ENCODE data around the gene LITAFD.

Gene LITAFD

DNA sequence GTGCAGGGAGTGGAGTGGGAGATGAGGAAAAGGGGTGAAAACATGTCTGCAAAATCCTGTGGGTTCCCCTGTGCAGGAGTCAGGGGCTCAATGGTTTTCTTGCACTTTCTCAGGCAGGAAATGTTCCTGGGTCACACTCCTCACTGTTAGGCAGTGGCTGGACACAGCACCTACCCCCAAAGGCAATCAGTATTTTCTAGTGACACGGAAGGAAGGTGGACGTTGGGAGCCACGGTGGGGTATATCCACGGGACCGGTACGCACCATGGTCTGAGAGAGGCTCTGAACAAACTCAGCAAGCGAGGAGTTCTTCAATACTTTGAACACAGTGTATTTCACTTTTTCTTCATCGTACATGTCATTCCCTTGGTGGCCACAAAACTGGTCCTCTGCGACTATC, 20.9 kb downstream of the LITAFD start:
- no peak for DNase-seq (ENCODE audit: low read depth, low spot score)
- H3K9ac ChIP-seq (ENCODE audit: insufficient read length): no peak overlapping the region
- peaks cover 97% of the 10 kb centered on the region for H3K36me3 ChIP-seq (ENCODE audit: insufficient read depth, low read length)
- no peak overlapping the region for H3K4me3 ChIP-seq
- H3K9me3 ChIP-seq (ENCODE audit: low read depth, low read length): no peaks in the 10 kb centered on the region
- no peak overlapping the region for H3K27ac ChIP-seq
- TF ChIP-seq POLR2AphosphoS5 (IDR thresholded peaks at IDR 0.05; ENCODE audit: borderline replicate concordance, low read depth, low read length): no peak

GRCh38 chr16:8904018-8904430, 21.9 kb downstream of the LITAFD start:
- Histone ChIP-seq H3K27ac (no peak overlapping the region), H3K36me3 (ENCODE audit: insufficient read depth, low read length) (peaks cover 97% of the 10 kb centered on the region), H3K4me3 (no peak overlapping the region), H3K9ac (ENCODE audit: insufficient read length) (no peak overlapping the region), H3K9me3 (ENCODE audit: low read depth, low read length) (no peaks in the 10 kb centered on the region)
- DNase-seq (ENCODE audit: low read depth, low spot score): no peak
- TF ChIP-seq FOXP2 (optimal IDR thresholded peaks at IDR 0.05; ENCODE audit: control extremely low read depth, extremely low read length, insufficient read depth) (no peak), EZH2 (IDR thresholded peaks at IDR 0.05) (no peak), POLR2AphosphoS5 (IDR thresholded peaks at IDR 0.05; ENCODE audit: borderline replicate concordance, low read depth, low read length) (no peak)

GRCh38 chr16:8905168-8905762, 23.1 kb downstream of the LITAFD start:
- H3K9ac ChIP-seq (ENCODE audit: insufficient read length): no peak overlapping the region
- no peak overlapping the region for H3K27ac ChIP-seq
- no peaks in the 10 kb centered on the region for H3K9me3 ChIP-seq (ENCODE audit: low read depth, low read length)
- H3K36me3 ChIP-seq (ENCODE audit: insufficient read depth, low read length): peaks cover 93% of the 10 kb centered on the region
- H3K4me3 ChIP-seq: no peak overlapping the region
- no peak for DNase-seq (ENCODE audit: low read depth, low spot score)
- no peak for TF ChIP-seq EZH2 (IDR thresholded peaks at IDR 0.05)
- no peak for TF ChIP-seq FOXP2 (optimal IDR thresholded peaks at IDR 0.05; ENCODE audit: control extremely low read depth, extremely low read length, insufficient read depth)
- no peak for TF ChIP-seq POLR2AphosphoS5 (IDR thresholded peaks at IDR 0.05; ENCODE audit: borderline replicate concordance, low read depth, low read length)

DNA sequence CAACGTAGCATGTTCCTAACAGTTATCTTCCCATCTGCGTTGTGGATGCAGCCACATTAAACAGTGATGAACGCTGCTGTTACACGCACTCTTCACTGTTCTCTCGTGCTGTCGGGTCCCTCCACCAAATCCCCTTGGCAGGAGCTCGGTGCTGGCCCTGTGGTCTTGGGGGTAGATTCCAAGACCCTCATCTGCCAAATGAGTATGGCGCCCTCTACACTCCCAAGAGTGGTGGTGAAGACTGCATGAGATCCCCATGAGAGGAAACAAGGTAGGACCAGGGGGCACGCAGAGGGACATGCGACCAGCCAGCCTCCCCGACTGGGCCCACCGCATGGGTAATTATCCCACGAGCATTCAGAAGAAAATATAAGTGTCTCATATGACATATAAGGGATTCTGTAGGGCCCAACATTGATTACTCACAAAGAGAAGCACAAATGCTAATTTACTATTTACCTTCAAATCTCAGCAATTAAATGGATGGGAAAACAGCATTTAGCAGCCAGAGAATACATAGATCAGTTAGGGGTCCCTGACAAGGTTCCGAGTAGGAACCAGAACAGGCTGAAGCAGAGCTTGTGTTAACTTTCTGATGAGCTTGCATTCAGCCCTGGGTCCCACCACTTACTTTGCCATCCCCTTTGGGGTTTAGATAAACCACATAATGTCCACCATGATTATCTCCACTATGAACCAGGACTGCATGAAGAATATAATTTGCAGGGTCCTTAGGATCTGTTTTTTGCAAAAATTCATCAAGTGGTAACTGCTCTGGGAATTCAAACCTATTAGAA, 23.8 kb downstream of the LITAFD start:
- Histone ChIP-seq H3K9me3 (ENCODE audit: low read depth, low read length) (no peaks in the 10 kb centered on the region), H3K27ac (no peak overlapping the region; the same call in 1 of the 2 replicates), H3K36me3 (ENCODE audit: insufficient read depth, low read length) (peaks cover 93% of the 10 kb centered on the region), H3K9ac (ENCODE audit: insufficient read length) (no peak overlapping the region), H3K4me3 (no peak overlapping the region)
- TF ChIP-seq FOXP2 (optimal IDR thresholded peaks at IDR 0.05; ENCODE audit: control extremely low read depth, extremely low read length, insufficient read depth): no peak
- TF ChIP-seq EZH2 (IDR thresholded peaks at IDR 0.05): no peak
- no peak for TF ChIP-seq POLR2AphosphoS5 (IDR thresholded peaks at IDR 0.05; ENCODE audit: borderline replicate concordance, low read depth, low read length)
- DNase-seq (ENCODE audit: low read depth, low spot score): no peak

- Histone ChIP-seq H3K9ac (ENCODE audit: insufficient read length) (no peak overlapping the region), H3K27ac (0 out of 2 replicates have a peak overlapping the region, but pooled peaks have one; percentile 37), H3K36me3 (ENCODE audit: insufficient read depth, low read length) (peaks cover 93% of the 10 kb centered on the region), H3K4me3 (no peak overlapping the region), H3K9me3 (ENCODE audit: low read depth, low read length) (no peaks in the 10 kb centered on the region)
- DNase-seq (ENCODE audit: low read depth, low spot score): no peak
- TF ChIP-seq EZH2 (IDR thresholded peaks at IDR 0.05): no peak
- no peak for TF ChIP-seq FOXP2 (optimal IDR thresholded peaks at IDR 0.05; ENCODE audit: control extremely low read depth, extremely low read length, insufficient read depth)
- no peak for TF ChIP-seq POLR2AphosphoS5 (IDR thresholded peaks at IDR 0.05; ENCODE audit: borderline replicate concordance, low read depth, low read length)
Observed at GRCh38 chr16:8907096-8907495, 24.9 kb downstream of the LITAFD start.

DNA sequence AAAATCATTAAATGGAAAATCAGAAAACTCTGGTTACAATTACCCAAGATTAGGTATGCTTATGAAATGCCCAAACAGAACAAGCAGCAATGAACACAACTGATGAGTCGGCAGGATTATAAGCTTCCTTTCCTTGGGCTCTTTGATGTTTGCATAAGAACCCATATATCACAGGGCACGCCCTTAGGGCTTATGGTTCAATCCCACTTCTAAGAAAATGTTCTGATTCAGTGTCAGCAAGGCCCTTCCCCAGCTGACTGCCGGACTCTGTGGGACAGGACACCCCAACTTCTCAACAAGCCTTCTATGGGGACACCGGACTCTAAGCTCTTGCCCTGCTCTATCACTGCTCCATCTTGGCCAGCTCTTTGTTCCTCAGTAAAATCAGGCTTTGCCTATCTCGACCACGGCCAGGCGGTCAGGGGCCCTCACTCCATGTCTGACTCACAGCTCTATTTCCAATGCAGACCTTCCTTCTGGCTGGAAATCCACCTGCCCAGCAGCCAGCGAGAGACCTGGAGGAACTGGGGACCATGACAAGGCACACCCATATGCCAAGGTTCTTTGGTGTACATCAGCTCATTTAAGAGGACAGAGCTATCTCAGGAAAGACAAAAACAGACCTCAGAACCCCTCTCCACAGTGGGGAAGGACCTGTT, 26.8 kb downstream of the LITAFD start:
- TF ChIP-seq POLR2AphosphoS5 (IDR thresholded peaks at IDR 0.05; ENCODE audit: borderline replicate concordance, low read depth, low read length) (no peak; the same call in 1 of the 2 replicates), FOXP2 (optimal IDR thresholded peaks at IDR 0.05; ENCODE audit: control extremely low read depth, extremely low read length, insufficient read depth) (no peak), EZH2 (IDR thresholded peaks at IDR 0.05) (no peak)
- Histone ChIP-seq H3K36me3 (ENCODE audit: insufficient read depth, low read length) (peaks cover 79% of the 10 kb centered on the region), H3K27ac (peak overlapping the region; percentile 68), H3K9ac (ENCODE audit: insufficient read length) (no peak overlapping the region), H3K9me3 (ENCODE audit: low read depth, low read length) (no peaks in the 10 kb centered on the region), H3K4me3 (no peak overlapping the region)
- no peak for DNase-seq (ENCODE audit: low read depth, low spot score)

- no peak overlapping the region for H3K27ac ChIP-seq
- H3K9ac ChIP-seq (ENCODE audit: insufficient read length): no peak overlapping the region
- no peak for DNase-seq (ENCODE audit: low read depth, low spot score)
- peaks cover 80% of the 10 kb centered on the region for H3K36me3 ChIP-seq (ENCODE audit: insufficient read depth, low read length)
- TF ChIP-seq POLR2AphosphoS5 (IDR thresholded peaks at IDR 0.05; ENCODE audit: borderline replicate concordance, low read depth, low read length) (no peak), EZH2 (IDR thresholded peaks at IDR 0.05) (no peak), FOXP2 (optimal IDR thresholded peaks at IDR 0.05; ENCODE audit: control extremely low read depth, extremely low read length, insufficient read depth) (no peak)
- no peaks in the 10 kb centered on the region for H3K9me3 ChIP-seq (ENCODE audit: low read depth, low read length)
- H3K4me3 ChIP-seq: no peak overlapping the region
Observed at GRCh38 chr16:8910811-8911210, 28.7 kb downstream of the LITAFD start.

DNA sequence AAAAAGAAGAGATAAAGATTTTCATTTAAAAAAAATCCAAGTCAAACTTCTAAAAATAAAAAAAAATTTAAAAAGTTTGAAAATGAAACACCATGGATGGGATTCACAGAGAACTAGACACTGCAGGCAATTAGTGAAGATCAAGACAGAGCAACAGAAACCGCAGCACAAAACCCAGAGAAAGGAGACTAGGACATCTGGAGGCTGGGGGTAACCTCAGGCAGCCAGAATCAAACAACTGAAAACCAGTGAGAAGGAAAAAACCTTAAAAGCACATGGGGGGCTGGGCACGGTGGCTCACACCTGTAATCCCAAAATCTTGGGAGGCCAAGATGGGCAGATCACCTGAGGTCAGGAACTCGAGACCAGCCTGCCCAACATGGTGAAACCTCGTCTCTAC, 30.6 kb downstream of the LITAFD start:
- no peaks in the 10 kb centered on the region for H3K9me3 ChIP-seq (ENCODE audit: low read depth, low read length)
- no peak for DNase-seq (ENCODE audit: low read depth, low spot score)
- H3K36me3 ChIP-seq (ENCODE audit: insufficient read depth, low read length): peaks cover 76% of the 10 kb centered on the region
- TF ChIP-seq FOXP2 (optimal IDR thresholded peaks at IDR 0.05; ENCODE audit: control extremely low read depth, extremely low read length, insufficient read depth) (no peak), EZH2 (IDR thresholded peaks at IDR 0.05) (no peak), POLR2AphosphoS5 (IDR thresholded peaks at IDR 0.05; ENCODE audit: borderline replicate concordance, low read depth, low read length) (no peak)
- H3K9ac ChIP-seq (ENCODE audit: insufficient read length): no peak overlapping the region
- H3K27ac ChIP-seq: no peak overlapping the region
- H3K4me3 ChIP-seq: no peak overlapping the region
